ENCODE measurements around the gene RNF220.

Gene RNF220

DNA sequence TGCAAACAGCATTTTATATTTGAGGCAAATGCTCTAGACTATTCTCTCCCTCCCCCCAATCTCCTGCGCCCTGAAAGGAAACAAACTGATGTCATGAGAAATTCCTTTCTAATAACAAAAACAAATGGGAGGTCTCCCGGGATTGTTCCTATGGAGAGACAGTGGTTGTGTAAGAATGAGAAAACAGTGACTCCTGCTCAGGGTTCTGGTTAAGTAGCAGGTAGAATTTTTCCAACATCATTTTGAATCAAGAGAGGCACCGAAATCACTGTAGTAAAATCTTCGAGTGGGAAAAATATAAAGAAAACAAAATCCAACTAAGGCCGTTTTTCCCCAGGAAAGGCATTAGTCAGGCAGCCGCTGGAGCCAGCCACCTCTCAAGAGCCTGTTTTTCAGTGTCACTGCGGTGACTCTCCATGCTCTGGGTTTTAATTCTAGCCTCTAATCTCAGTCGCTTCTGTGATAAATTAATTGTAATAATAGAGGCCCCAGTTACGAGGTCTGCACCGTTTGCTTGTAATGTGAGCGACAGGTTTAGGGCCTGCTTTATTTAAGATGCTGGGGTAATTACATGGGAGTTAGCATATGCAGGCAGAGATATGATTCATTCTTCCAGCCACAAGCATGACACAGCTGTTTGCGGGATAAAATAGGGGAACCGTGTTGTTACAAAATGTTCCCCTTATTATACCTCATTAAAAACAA is 80.3 kb downstream of the RNF220 start (continued):
- TF ChIP-seq ZNF157 (tag by site-specific recombination; IDR thresholded peaks at IDR 0.05) (no peak), ZSCAN30 (tag by site-specific recombination; IDR thresholded peaks at IDR 0.05) (peak; percentile 82), MEIS1 (CRISPR knock-in tag; IDR thresholded peaks at IDR 0.05; ENCODE audit: borderline replicate concordance) (no peak), ZNF558 (tag by site-specific recombination; IDR thresholded peaks at IDR 0.05) (0 out of 2 replicates have a peak, but pooled peaks have one; percentile 47), ZNF549 (tag by site-specific recombination; IDR thresholded peaks at IDR 0.05) (no peak), YY1 (tag by site-specific recombination; IDR thresholded peaks at IDR 0.05) (no peak), ZNF37A (tag by site-specific recombination; IDR thresholded peaks at IDR 0.05) (no peak), SP3 (tag by site-specific recombination; IDR thresholded peaks at IDR 0.05) (no peak), ZNF239 (tag by site-specific recombination; IDR thresholded peaks at IDR 0.05) (no peak), ZNF248 (tag by site-specific recombination; IDR thresholded peaks at IDR 0.05) (no peak), ZNF221 (tag by site-specific recombination; IDR thresholded peaks at IDR 0.05; ENCODE audit: borderline replicate concordance) (no peak), EGR2 (tag by site-specific recombination; IDR thresholded peaks at IDR 0.05; ENCODE audit: low read depth) (no peak), ZNF324 (tag by site-specific recombination; IDR thresholded peaks at IDR 0.05) (no peak; the same call in 1 of the 2 replicates), ZNF624 (tag by site-specific recombination; IDR thresholded peaks at IDR 0.05) (no peak), ZNF544 (tag by site-specific recombination; IDR thresholded peaks at IDR 0.05) (no peak), ZNF169 (tag by site-specific recombination; IDR thresholded peaks at IDR 0.05) (no peak), ZNF610 (tag by site-specific recombination; IDR thresholded peaks at IDR 0.05; ENCODE audit: borderline replicate concordance) (no peak), ZNF792 (tag by site-specific recombination; IDR thresholded peaks at IDR 0.05) (no peak), HOXA7 (CRISPR knock-in tag; IDR thresholded peaks at IDR 0.05; ENCODE audit: borderline replicate concordance) (no peak), ZNF843 (tag by site-specific recombination; IDR thresholded peaks at IDR 0.05) (peak; percentile 85; the same call in 1 of the 2 replicates), ZNF600 (tag by site-specific recombination; IDR thresholded peaks at IDR 0.05) (no peak), OVOL3 (tag by site-specific recombination; IDR thresholded peaks at IDR 0.05) (no peak)
- TF ChIP-seq, protein P1, sequence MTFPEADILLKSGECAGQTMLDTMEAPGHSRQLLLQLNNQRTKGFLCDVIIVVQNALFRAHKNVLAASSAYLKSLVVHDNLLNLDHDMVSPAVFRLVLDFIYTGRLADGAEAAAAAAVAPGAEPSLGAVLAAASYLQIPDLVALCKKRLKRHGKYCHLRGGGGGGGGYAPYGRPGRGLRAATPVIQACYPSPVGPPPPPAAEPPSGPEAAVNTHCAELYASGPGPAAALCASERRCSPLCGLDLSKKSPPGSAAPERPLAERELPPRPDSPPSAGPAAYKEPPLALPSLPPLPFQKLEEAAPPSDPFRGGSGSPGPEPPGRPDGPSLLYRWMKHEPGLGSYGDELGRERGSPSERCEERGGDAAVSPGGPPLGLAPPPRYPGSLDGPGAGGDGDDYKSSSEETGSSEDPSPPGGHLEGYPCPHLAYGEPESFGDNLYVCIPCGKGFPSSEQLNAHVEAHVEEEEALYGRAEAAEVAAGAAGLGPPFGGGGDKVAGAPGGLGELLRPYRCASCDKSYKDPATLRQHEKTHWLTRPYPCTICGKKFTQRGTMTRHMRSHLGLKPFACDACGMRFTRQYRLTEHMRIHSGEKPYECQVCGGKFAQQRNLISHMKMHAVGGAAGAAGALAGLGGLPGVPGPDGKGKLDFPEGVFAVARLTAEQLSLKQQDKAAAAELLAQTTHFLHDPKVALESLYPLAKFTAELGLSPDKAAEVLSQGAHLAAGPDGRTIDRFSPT (tag by site-specific recombination; IDR thresholded peaks at IDR 0.05), result peak; percentile 51; the same call in 1 of the 2 replicates
- TF ChIP-seq, protein P2, sequence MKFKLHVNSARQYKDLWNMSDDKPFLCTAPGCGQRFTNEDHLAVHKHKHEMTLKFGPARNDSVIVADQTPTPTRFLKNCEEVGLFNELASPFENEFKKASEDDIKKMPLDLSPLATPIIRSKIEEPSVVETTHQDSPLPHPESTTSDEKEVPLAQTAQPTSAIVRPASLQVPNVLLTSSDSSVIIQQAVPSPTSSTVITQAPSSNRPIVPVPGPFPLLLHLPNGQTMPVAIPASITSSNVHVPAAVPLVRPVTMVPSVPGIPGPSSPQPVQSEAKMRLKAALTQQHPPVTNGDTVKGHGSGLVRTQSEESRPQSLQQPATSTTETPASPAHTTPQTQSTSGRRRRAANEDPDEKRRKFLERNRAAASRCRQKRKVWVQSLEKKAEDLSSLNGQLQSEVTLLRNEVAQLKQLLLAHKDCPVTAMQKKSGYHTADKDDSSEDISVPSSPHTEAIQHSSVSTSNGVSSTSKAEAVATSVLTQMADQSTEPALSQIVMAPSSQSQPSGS (tag by site-specific recombination; IDR thresholded peaks at IDR 0.05; ENCODE audit: low read depth), result 0 out of 2 replicates have a peak, but pooled peaks have one; percentile 20
- TF ChIP-seq, protein P3, sequence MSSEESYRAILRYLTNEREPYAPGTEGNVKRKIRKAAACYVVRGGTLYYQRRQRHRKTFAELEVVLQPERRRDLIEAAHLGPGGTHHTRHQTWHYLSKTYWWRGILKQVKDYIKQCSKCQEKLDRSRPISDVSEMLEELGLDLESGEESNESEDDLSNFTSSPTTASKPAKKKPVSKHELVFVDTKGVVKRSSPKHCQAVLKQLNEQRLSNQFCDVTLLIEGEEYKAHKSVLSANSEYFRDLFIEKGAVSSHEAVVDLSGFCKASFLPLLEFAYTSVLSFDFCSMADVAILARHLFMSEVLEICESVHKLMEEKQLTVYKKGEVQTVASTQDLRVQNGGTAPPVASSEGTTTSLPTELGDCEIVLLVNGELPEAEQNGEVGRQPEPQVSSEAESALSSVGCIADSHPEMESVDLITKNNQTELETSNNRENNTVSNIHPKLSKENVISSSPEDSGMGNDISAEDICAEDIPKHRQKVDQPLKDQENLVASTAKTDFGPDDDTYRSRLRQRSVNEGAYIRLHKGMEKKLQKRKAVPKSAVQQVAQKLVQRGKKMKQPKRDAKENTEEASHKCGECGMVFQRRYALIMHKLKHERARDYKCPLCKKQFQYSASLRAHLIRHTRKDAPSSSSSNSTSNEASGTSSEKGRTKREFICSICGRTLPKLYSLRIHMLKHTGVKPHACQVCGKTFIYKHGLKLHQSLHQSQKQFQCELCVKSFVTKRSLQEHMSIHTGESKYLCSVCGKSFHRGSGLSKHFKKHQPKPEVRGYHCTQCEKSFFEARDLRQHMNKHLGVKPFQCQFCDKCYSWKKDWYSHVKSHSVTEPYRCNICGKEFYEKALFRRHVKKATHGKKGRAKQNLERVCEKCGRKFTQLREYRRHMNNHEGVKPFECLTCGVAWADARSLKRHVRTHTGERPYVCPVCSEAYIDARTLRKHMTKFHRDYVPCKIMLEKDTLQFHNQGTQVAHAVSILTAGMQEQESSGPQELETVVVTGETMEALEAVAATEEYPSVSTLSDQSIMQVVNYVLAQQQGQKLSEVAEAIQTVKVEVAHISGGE (tag by site-specific recombination; conservative IDR thresholded peaks at IDR 0.05; ENCODE audit: low read depth), result no peak
- TF ChIP-seq, protein P4, sequence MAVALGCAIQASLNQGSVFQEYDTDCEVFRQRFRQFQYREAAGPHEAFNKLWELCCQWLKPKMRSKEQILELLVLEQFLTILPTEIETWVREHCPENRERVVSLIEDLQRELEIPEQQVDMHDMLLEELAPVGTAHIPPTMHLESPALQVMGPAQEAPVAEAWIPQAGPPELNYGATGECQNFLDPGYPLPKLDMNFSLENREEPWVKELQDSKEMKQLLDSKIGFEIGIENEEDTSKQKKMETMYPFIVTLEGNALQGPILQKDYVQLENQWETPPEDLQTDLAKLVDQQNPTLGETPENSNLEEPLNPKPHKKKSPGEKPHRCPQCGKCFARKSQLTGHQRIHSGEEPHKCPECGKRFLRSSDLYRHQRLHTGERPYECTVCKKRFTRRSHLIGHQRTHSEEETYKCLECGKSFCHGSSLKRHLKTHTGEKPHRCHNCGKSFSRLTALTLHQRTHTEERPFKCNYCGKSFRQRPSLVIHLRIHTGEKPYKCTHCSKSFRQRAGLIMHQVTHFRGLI (tag by site-specific recombination; IDR thresholded peaks at IDR 0.05), result no peak
- TF ChIP-seq, protein P5, sequence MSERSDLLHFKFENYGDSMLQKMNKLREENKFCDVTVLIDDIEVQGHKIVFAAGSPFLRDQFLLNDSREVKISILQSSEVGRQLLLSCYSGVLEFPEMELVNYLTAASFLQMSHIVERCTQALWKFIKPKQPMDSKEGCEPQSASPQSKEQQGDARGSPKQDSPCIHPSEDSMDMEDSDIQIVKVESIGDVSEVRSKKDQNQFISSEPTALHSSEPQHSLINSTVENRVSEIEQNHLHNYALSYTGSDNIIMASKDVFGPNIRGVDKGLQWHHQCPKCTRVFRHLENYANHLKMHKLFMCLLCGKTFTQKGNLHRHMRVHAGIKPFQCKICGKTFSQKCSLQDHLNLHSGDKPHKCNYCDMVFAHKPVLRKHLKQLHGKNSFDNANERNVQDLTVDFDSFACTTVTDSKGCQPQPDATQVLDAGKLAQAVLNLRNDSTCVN (tag by site-specific recombination; optimal IDR thresholded peaks at IDR 0.05), result no peak
- TF ChIP-seq, protein P6, sequence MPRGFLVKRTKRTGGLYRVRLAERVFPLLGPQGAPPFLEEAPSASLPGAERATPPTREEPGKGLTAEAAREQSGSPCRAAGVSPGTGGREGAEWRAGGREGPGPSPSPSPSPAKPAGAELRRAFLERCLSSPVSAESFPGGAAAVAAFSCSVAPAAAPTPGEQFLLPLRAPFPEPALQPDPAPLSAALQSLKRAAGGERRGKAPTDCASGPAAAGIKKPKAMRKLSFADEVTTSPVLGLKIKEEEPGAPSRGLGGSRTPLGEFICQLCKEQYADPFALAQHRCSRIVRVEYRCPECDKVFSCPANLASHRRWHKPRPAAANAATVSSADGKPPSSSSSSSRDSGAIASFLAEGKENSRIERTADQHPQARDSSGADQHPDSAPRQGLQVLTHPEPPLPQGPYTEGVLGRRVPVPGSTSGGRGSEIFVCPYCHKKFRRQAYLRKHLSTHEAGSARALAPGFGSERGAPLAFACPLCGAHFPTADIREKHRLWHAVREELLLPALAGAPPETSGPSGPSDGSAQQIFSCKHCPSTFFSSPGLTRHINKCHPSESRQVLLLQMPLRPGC (tag by site-specific recombination; IDR thresholded peaks at IDR 0.05), result peak; percentile 66
